Ectodermal cell (in vitro differentiated cells): Measurements from ENCODE around the gene SOWAHC. TPM values are rescaled to one million over a fixed set of nuclear protein-coding genes. Genes with fewer than 3 reads are reported as not detected.
"Not testable (repeated sequence)": the region's sequence is repeated elsewhere in the genome, so short reads cannot be mapped to it uniquely, and the experiment has no call there.

Experiments used
- H3K27ac ChIP-seq: 2 replicates; pipeline ENCODE4 v1.7.0; 2013; ENCODE audit warnings: mild to moderate bottlenecking, low read depth, low read length; ENCODE audit not compliant: insufficient read depth, poor library complexity, severe bottlenecking
- H3K27me3 ChIP-seq: 2 replicates; pipeline ENCODE4 v1.7.0; 2013; ENCODE audit warnings: mild to moderate bottlenecking, low read length; ENCODE audit not compliant: insufficient read depth, control insufficient read depth, poor library complexity, severe bottlenecking
- H3K36me3 ChIP-seq: one replicate; pipeline ENCODE4 v1.7.0; 2013; ENCODE audit warnings: low read length; ENCODE audit not compliant: control insufficient read depth, insufficient read depth
- H3K4me1 ChIP-seq: one replicate; pipeline ENCODE4 v1.7.0; 2013; ENCODE audit warnings: low read length; ENCODE audit not compliant: control insufficient read depth, insufficient read depth
- H3K4me3 ChIP-seq: 2 replicates; pipeline ENCODE4 v1.7.0; 2013; ENCODE audit warnings: low read depth, low read length, control low read depth; ENCODE audit not compliant: insufficient read depth
- H3K9me3 ChIP-seq: 2 replicates; pipeline ENCODE4 v1.7.0; 2013; ENCODE audit warnings: mild to moderate bottlenecking, low read length, moderate library complexity; ENCODE audit not compliant: control insufficient read depth
- WGBS, 2 experiments: methylation state at CpG; one replicate each; pipeline ENCODE4 v1.1.7; 2013; ENCODE audit warnings: missing lambda C conversion rate in 2 of 2; 5-methylcytosine and 5-hydroxymethylcytosine counted together
- polyA plus RNA-seq, 4 experiments: library from polyadenylated mRNA; stranded (reverse); fragments of 50-300 nt; gene quantifications; one replicate each; pipeline ENCODE4 v1.2.3, GENCODE V29; 2013

Gene SOWAHC
- 5.7 TPM for polyA plus RNA-seq (2013, experiment 1 of 4)
- 5.2 TPM for polyA plus RNA-seq (2013, experiment 2 of 4)
- 5.1 TPM for polyA plus RNA-seq (2013, experiment 3 of 4)
- 4.6 TPM for polyA plus RNA-seq (2013, experiment 4 of 4)

- Histone ChIP-seq H3K36me3 (no peaks in the 10 kb centered on the region), H3K9me3 (no peaks in the 10 kb centered on the region), H3K27me3 (peaks cover 28% of the 10 kb centered on the region), H3K4me3 (peak within 1 kb of the TSS; percentile 90), H3K27ac (peak within 1 kb of the TSS; percentile 97), H3K4me1 (peaks cover 10% of the 10 kb centered on the region)
- WGBS, 2 experiments: 0 to 1% methylated on average over 104 of the region's 104 CpGs
These were observed at the start of gene SOWAHC, which contains the start of gene SEPTIN10 for GRCh38 chr2:109613922-109614714. Gene SOWAHC (plus strand): TSS chr2:109614364. CDS start chr2:109614490, 126 bp downstream. Gene SEPTIN10 (minus strand): TSS chr2:109613966. CDS start chr2:109613827, 139 bp downstream.

- H3K4me3 ChIP-seq: no peak overlapping the region
- no CpG with 5 or more reads among the region's 1 CpG for WGBS, 2 experiments
- H3K36me3 ChIP-seq: peaks cover 3% of the 10 kb centered on the region
- H3K9me3 ChIP-seq: no peaks in the 10 kb centered on the region
- H3K27me3 ChIP-seq: no peaks in the 10 kb centered on the region
- no peak overlapping the region for H3K27ac ChIP-seq
- H3K4me1 ChIP-seq: no peaks in the 10 kb centered on the region
These were observed 38.8 kb upstream of the SOWAHC start for GRCh38 chr2:109575373-109575772.

- not testable (repeated sequence) for H3K4me3 ChIP-seq, H3K27ac ChIP-seq, H3K4me1 ChIP-seq, H3K36me3 ChIP-seq, H3K27me3 ChIP-seq, H3K9me3 ChIP-seq
- 85 to 93% methylated on average over 5 of the region's 7 CpGs for WGBS, 2 experiments
These were observed 36.5 kb upstream of the SOWAHC start for GRCh38 chr2:109577630-109578029.

- H3K27me3 ChIP-seq: no peaks in the 10 kb centered on the region
- 81 to 91% methylated on average over 6 of the region's 6 CpGs for WGBS, 2 experiments
- H3K36me3 ChIP-seq: no peaks in the 10 kb centered on the region
- no peaks in the 10 kb centered on the region for H3K4me1 ChIP-seq
- H3K27ac ChIP-seq: no peak overlapping the region
- H3K9me3 ChIP-seq: no peaks in the 10 kb centered on the region
- no peak overlapping the region for H3K4me3 ChIP-seq
These were observed 31.0 kb upstream of the SOWAHC start for GRCh38 chr2:109582928-109583895.

GRCh38 chr2:109586687-109587086 lies 27.5 kb upstream of the SOWAHC start:
- Histone ChIP-seq H3K9me3 (no peaks in the 10 kb centered on the region), H3K36me3 (no peaks in the 10 kb centered on the region), H3K4me3 (no peak overlapping the region), H3K4me1 (no peaks in the 10 kb centered on the region), H3K27ac (no peak overlapping the region), H3K27me3 (no peaks in the 10 kb centered on the region)

GRCh38 chr2:109591206-109591605 lies 23.0 kb upstream of the SOWAHC start:
- H3K4me3 ChIP-seq: no peak overlapping the region
- H3K27me3 ChIP-seq: no peaks in the 10 kb centered on the region
- no peaks in the 10 kb centered on the region for H3K9me3 ChIP-seq
- no peak overlapping the region for H3K27ac ChIP-seq
- no peaks in the 10 kb centered on the region for H3K36me3 ChIP-seq
- no peaks in the 10 kb centered on the region for H3K4me1 ChIP-seq

GRCh38 chr2:109592905-109593304 lies 21.3 kb upstream of the SOWAHC start:
- no peaks in the 10 kb centered on the region for H3K36me3 ChIP-seq

GRCh38 chr2:109594246-109594885 lies 19.8 kb upstream of the SOWAHC start:
- Histone ChIP-seq H3K27me3 (no peaks in the 10 kb centered on the region), H3K27ac (no peak overlapping the region), H3K9me3 (no peaks in the 10 kb centered on the region), H3K36me3 (no peaks in the 10 kb centered on the region), H3K4me1 (no peaks in the 10 kb centered on the region), H3K4me3 (no peak overlapping the region)
- 92% methylated on average over 16 of the region's 16 CpGs for WGBS, 2 experiments

More at GRCh38 chr2:109592905-109593304, 21.3 kb upstream of the SOWAHC start:
- no peaks in the 10 kb centered on the region for H3K4me1 ChIP-seq
- no peaks in the 10 kb centered on the region for H3K9me3 ChIP-seq
- WGBS, 2 experiments: 90% methylated on average over 1 of the region's 3 CpGs; no CpG with 5 or more reads in 1 of the 2 experiments
- no peak overlapping the region for H3K4me3 ChIP-seq
- no peaks in the 10 kb centered on the region for H3K27me3 ChIP-seq
- H3K27ac ChIP-seq: no peak overlapping the region

- Histone ChIP-seq H3K36me3 (no peaks in the 10 kb centered on the region), H3K9me3 (no peaks in the 10 kb centered on the region), H3K4me3 (no peak overlapping the region), H3K27me3 (no peaks in the 10 kb centered on the region), H3K4me1 (no peaks in the 10 kb centered on the region), H3K27ac (no peak overlapping the region)
- 97 to 99% methylated on average over 4 of the region's 4 CpGs for WGBS, 2 experiments
These were observed 18.5 kb upstream of the SOWAHC start for GRCh38 chr2:109595644-109596043.
